SW480 (cell line): ENCODE data around the gene TNIP1.

Experiments
- DNase-seq: peaks from one replicate; pipeline ENCODE4 v3.0.0-alpha.2; 2016; ENCODE audit warnings: low spot score

Gene TNIP1

DNA sequence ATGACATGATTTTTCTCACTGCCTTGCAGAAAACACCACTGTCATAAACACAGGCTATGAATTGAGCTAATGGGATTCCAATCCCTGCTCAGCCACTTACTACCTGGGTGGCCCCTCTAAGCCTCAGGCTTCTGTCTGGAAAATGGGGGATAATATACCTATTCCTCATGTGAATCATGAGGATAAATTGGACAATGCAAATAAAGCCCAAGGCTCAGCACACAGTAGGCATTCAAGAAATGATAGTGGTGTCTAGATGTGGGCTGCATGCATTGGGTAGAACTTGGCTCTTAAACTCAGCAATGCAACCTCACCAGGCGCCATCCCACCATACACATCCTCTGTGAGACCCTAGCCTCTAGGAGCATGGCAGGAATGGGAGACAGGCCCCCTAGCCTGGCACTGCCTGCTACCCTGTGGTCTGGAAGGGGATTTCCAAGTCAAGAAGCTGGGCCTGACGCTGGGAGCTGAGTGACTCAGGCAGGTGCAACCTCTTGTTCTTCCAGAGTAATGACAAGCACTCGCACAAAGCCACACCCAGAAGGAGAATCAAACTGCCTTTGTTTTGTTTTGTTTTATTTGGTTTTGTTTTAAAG, 2.3 kb upstream of the TNIP1 start:
- DNase-seq = peak; percentile 87

DNA sequence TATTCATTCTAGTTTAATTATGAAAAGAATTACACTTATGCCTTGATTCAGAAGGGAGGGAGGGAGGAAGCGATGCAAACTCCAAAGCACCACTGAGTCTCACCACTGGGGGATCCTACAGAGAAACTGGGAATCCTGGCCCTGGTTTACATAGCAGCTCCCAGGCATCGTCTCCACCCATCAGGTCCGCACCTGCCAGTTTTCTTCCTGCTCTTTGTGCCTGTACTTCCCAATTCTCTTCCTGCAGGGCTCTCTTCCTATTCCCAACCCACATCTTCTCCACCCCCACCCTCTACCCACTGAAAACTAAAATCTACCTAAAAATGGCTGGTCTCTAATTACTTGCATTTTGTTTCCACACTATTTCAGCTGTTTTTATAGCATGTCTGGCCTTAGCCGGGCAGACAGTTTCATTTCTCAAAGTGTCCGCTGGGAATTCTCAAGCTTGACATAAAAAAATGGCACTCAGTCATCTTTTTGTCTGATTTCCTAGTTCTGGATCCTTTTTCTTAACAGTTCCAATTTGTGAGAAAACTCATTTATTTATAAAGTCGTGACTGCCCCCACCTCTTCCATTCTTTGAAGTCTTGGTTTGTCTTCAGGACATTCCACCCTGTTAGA, 1.6 kb upstream of the TNIP1 start:
- DNase-seq = peak; percentile 66

DNA sequence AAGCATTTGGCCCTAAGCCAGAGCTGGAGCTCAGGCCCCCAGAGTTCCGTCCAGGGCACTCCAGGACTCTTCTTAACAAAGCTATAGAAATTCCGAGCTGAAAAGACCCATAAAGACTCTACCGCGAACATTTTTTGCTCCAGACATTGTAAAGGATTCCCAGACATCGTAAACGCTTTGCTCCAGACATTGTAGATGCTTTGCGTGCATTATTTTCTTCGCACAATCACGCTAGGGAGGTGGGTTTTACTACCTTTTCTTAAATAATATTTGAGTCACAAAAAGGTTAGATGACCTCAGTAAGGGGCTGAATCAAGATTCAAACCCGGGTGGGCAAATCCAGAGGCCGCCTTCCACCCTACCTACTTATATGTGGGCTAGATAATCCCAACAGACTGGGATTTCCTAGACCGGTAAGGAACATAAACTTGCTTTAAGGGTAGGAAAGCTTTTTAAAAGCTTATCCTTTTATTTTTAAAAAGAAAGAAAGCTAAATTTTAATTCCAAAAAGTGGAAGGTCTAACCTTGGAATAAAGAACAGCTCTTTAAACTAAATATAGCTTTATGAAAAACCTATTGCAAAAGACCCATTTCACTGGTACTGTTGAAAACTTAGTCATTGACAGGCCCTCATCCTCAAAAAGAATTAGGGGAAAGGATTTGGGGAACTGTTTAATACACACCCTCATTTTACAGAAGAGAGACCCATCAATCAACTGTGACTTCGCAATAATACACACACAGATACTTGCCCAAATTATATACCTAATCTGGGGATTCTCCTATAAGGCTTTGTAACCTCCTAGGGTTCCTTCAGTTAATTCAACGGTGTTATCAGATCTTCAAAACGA, 822 bp upstream of the TNIP1 start:
- no peak for DNase-seq

DNA sequence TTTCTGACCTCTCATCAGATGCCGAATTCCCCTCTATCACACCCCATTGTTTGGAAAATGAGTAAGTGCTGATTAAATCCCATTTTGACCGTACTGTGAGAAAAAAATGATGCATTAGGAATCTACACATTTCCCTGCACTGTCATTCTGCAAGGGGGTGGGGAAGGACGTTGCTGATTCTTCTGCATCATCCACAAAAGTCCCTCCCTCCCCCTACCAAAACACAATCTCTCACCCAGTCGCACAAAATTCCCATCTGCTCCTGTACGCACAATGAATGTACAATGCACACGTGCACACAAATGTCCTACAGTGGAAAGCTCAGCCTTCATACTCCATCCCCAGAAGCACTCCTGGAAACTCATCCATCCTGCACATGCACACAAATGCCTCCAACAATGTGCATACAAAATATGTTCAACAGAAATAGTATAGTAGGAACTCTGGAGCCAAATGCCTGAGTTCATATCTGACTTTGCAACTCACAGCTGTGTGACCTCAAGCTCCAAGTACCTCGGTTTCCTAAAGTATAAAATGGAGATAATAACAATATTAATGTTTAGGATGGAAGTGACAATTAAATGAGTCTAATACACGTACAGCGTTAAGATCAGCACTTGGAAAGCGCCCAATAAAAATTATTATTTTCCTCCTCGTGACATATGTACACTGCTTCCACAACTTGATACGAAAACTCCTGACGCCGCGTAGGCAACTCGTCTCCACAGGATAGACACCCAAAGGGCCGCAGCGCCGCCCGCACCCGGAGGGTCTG, 809 bp downstream of the TNIP1 start:
- peak; percentile 21 for DNase-seq

DNA sequence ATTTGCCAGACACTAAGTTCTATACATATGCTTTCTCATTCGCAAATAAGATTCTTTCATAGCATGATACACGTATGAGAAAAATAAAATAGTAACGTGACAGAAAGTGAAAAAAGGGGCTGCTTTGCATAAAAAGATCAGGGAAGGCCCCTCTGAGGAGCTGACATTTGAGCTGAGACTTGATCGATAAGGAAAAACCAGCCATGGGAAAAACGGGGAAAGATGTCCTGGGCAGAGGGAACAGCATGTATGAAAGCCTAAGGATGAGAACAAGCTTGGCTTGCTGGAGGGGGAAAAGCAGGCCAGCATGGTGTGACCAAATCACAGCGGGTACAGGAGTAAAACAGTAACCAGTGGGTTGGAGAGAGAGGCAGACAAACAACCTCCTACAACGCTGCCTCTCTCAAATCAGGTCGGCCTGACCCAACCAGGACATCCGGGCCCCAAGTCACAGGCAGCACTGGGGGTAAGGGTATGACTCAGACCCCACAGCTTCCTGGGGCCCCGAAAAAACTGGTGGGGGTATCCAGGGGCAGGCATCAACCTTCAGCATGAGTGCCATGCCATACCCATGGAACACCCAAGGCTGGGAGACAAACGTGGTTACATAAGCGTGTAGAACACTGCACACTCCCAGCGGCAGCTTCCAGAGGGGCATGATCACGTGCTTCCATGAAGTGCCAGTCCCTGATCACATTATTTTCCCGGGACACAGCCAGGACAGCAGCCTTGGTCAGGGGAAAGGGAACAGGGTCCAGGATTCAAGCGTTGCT, 2.2 kb downstream of the TNIP1 start:
- DNase-seq = no peak

DNA sequence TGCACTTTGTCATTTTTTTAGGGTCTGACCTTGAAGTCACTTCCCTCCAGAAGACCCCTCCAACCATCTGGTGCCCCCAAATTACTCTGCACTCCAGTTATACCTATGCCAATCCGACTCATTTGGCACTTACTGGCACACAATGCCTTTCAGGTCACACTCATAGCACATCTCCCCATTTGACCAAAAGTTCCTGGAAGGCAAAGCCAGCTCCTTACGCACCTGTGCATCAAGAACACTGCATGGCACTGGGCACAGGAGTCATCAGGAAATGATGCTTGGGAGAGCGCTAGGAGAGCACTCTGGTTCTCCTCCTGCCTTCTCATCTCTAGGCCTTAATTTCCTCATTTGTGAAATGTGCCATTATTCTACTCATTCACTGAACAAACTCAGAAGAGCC, 2.9 kb downstream of the TNIP1 start:
- no peak for DNase-seq

DNA sequence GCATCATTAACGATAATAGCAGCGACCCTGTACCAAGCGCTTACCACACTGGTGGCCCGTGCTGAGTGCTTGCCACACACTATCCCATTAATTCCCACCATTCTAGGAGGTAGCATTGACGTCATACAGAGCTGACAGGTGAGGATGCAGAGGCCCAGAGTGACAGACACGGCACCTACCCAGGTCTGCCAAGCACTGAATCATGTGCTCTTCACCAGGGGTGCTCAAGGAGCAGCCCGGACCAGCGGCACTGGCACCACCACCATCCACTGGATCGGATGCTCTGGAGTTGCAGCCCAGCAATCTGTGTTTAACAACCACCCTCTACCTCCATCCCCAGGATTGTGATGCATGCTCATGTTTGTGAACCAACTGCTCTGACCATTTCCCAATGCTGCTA, 3.4 kb downstream of the TNIP1 start:
- DNase-seq = no peak

DNA sequence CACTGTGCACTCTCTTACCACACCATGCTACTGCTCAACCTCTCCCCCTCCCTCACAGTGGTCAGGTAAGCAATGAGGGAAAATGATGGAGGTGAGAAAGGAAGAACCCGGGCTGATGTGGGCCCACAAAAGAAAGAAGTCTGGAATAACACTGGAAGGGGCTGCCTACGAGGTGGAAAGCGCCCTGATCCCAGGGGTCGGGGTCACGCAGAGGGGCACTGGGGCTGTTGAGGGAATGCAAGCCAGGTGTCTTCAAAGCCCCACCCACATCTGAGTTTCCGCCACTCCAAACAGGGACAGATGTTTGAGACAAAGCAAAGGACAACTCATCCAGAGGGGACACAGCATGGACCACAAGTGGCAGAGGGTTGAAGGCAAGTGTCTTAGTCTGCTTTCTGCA, 4.2 kb downstream of the TNIP1 start:
- DNase-seq = no peak

DNA sequence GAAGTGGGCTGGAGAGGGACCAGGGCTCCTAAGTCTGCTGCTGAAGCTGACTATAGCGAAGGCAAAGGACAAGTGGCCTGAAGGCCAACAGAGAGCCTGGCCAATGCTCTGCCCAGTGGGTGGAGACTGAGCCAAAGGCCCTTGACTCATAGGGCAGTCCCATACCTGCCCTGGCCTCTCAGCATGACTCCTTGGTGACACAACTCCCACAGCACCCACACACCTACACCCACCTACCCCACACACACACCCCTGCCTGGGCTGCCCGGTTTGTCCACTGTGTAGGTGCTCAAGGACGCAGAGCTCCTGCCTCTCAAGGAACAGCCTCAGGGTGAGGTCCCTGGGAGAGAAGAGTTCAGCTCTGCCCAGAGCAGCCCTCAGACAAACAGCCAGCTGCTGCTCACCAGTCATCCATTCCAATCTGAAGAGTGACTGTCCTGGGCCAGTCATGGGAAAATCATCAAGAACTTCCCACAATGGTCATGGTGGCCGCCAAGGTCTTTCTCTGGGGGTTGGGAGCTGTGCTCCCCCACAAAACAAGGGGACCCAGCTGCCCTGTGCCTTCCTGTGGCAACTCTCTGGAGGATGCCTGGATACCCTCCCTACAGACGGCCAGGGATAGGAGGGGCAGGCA, 5.0 kb downstream of the TNIP1 start:
- DNase-seq = peak; percentile 25

DNA sequence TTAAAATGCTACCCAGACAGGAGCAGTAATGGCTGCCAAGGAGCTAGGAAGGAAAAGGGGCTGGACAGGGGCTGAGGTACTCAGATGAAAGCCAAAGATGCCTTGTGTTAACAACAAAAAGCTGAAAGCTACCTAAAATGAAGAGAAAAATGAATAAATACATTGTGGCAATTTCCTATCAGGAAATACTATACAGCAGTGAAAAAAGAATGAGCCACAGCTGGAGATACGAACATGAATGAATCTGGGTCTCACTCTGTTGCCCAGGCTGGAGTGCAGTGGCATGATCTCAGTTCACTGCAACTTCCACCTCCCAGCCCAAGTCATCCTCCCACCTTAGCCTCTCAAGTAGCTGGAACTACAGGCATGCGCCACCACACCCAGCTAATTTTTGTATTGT, 6.3 kb downstream of the TNIP1 start:
- DNase-seq = no peak

DNA sequence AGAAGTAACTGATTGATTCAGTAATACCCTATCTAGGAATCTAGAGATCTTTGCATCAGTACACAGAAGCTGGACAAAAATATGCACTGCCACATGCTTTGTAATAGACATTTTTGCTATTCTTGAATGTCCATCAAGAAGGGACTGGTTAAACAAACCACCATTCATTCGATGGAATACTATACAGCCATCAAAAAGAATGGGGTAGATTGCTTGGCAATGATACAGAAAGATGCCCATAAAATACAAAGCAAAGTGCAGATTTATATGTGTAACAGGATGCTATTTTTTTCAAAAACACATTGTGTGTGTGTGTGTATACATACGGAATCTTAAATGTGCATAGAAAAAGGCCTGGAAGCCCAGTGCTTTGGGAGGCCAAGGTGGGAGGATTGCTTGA, 7.6 kb downstream of the TNIP1 start:
- DNase-seq = no peak

DNA sequence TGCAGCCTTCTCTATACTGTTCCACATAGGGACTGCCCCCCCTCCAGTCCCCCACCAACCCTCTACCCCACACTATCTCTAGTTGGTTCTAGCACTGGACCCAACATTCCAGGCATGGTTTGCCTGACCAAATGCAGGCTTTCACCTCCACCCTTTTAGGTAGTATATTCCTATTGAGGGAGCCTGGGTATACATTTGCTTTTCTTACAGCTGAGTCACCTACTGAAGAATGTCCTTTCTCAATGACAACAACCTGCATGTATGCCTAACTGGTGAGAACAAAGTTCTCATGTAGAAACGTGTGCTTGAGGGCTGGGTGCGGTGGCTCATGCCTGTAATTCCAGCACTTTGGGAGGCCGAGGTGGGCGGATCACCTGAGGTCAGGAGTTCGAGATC, 8.2 kb downstream of the TNIP1 start:
- DNase-seq = peak; percentile 75

DNA sequence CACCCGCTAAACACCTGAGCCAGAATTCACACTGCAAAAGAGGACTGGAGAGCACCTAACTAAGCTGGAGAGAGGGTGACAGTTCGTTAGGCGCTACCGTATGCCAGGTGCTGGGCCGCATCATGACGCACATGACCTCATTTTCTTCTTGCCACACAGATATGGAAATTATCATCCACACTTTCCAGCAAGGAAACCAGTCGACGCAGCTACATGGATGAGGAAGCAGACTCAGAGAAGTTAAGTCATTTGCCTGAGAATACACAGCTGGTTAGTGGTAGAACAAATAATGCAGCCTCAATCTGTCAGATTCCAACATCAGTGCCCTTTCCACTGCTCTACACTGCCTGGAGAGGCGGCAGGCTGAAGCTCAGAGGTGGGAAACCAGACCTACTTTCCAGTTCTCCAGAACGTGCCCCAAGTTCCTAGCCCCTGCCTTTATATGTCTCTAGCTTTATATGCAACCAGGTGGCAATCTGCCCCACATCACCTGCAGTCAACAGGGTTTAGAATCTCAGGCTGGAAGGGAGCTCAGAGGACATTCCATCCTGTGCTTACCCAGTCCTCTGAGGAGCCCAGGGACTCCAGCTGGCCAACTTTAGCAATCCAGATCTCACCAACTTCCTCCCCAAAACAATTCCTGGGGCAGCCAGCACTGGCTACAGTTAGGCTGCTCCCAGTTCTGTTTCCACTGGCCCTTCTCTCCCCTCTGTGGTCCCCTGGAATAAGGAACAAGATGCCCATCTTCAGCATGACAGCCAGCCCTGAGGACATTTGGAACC, 8.8 kb downstream of the TNIP1 start:
- no peak for DNase-seq

DNA sequence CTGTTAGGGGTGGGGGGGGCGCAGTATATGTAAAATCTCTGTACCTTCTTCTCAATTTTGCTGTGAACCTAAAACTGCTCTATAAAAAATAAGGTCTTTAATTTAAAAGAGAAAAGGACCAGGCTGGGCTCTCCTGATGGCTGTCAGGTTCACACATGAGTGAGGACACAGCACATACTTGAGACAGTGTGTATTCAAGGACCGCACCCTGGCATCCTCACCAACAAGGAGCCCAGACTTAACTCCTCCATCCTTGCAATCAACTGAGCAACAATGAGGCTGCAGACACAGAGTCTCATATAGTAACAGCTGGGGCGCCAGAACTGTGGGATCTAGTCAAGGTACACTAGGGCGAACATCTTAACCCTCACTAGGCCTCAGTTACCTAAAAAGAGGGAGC, 9.8 kb downstream of the TNIP1 start:
- no peak for DNase-seq

DNA sequence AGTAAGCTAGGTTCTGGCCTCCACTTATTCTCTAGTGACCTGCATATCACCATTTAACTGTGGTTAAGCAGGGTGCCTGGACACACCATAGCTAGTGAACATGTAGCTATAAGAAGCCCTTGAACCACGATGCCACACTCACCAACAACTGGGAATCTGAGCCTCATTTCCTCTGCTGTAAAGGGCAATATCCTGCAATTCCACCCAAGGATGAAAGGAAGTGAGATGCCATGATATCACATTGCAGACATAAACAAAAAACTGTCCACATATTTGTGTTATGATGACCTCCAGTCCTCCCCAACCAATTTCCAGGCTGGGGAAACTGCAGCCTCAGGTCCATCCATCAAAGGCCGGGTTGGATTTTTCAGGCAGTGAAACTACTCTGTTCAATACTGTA, 10.4 kb downstream of the TNIP1 start:
- peak; percentile 42 for DNase-seq

DNA sequence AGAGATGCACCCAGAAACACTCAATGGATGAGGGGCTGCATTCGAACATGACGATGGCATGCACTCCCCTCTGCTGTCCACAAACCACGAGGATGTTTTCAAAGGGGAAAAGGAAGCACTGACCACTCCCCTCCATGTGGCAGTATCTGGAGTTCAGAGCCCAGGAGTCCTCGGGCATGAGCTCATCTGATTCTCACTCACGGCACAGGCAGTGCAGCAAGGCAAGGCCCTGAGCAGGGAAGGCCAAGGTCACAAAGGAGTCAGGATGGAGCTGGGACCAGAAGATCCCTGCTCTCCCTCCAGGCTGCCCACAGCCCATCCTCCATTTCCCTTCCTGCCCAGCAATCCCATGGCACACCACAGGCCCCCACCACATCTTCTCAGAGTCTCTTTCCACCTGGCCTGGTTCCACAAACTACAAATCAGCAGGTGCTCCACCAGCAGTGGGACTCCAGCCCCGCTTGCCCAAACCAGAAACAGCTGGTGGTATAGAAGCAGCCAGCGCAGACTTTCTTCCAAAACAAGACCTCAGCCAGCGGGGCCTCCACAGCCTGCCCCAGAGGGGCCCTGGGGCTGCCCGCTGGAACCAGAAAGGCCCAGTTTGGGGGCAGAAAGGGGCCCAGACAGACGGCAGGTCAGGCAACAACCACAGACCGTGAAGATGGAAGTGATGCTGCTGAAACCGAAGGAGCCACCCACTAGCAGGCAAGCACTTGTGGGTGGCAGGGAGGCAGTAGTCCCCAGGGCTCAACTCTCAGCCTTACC, 12.2 kb downstream of the TNIP1 start:
- no peak for DNase-seq

DNA sequence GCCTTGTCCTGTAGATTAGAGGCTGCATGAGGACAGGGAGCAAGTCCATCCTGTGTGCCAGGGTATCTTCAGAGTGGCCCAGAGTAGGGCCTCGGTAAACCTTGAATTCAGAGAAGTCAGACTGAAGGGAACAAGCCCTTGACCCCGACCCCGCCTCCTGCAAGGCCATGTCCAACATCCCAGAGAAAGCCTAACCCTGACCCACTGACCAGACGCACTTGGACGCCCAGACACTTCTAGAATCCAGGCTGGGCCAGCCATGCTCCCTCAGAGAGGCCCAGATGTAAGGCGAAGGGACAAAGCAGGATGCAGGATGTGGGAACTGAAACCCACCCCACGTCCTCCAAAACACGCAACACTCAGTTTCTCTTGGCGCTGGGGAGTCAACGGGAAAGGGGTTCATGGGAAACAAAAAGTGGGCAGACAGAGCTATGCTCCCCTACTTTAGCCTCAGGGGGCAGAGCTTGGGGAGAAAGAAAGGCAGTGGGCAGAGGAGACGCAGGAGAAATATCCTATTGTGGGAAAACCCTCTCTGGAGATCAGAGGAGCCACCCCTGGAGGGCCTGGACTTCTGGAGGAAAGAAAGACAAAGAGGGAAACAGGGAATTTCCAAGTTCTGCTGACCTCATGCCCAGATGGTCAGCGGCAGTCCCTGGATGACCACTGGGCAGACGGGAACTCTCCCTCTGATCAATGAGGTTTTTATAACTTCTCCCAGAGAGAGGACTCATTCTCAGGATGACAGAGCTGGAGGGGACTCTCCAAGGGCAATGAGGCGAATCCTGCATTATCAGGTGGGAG, 13.0 kb downstream of the TNIP1 start:
- no peak for DNase-seq

DNA sequence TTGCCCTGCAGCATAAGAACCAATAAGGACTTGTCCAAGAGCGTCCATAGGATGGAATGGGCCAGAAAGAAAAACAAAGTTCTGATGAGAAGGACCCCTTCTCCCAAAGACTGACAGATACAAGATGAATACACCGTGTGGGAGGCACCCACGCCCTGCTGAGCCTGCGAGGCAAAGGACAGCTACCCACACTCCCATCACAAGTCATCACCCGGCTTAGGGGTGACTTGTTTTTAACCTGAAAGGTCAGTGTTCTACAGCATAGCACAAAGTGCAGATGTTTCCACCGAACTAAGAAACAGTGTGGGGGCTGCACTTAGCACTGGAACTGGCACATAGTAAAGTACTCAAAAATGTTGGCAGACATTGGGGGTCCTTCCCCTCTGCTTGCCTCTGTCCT, 13.9 kb downstream of the TNIP1 start:
- DNase-seq = no peak

DNA sequence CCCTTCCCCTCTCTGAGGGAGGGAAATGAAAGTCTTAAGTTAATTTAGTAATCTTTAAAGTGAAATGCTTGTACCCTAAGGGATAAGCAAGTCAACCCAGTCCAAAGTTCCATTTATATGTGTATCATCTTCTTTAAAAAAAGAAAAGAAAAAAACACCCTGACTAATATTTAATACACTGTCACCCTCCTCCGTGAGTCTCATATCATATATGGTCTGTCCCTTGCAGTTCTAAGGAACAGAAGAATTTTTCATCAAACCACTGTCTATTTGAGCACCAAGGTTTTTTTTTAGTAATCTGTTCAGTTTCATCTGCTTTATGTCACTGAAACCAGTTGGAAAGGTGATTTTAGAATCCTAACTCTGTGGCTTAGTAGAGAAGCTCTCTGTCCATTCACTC, 15.2 kb downstream of the TNIP1 start:
- no peak for DNase-seq
